Natural killer cell (primary cell): ENCODE measurements around the gene FBXL15. TPM values are rescaled to one million over a fixed set of nuclear protein-coding genes. Genes with fewer than 3 reads are reported as not detected.

Experiments
- ATAC-seq, 3 donors: fragments of 150-1000 bp in 2 of 3; fragments of 200-7000 bp in 1 of 3; cut with Tn5 transposase; 1 replicate in 1 of 3; 2 replicates in 2 of 3; pipeline ENCODE4 v1.10.0; 2021; ENCODE audit warnings: mild to moderate bottlenecking in 2 of 3, moderate library complexity in 2 of 3
- DNase-seq, 2 donors: peaks; one replicate each; pipeline versions ENCODE4 v3.0.0 to v3.0.0-alpha.2; 2013 to 2021; ENCODE audit warnings: mixed read lengths in 1 of 2
- H3K27ac ChIP-seq: one replicate; pipeline ENCODE4 v1.5.1; 2013; ENCODE audit warnings: mild to moderate bottlenecking, low read length
- H3K27me3 ChIP-seq: one replicate; pipeline ENCODE4 v1.6.1; 2013; ENCODE audit warnings: low read length; ENCODE audit not compliant: control insufficient read depth, insufficient read depth
- H3K36me3 ChIP-seq: one replicate; pipeline ENCODE4 v1.6.1; 2013; ENCODE audit warnings: low read length; ENCODE audit not compliant: control insufficient read depth, insufficient read depth
- H3K4me1 ChIP-seq: one replicate; pipeline ENCODE4 v1.6.1; 2013; ENCODE audit warnings: low read length; ENCODE audit not compliant: control insufficient read depth, insufficient read depth
- H3K4me3 ChIP-seq: one replicate; pipeline ENCODE4 v1.5.1; 2013; ENCODE audit warnings: low read length
- H3K9me3 ChIP-seq: one replicate; pipeline ENCODE4 v1.6.1; 2013; ENCODE audit warnings: low read length; ENCODE audit not compliant: control insufficient read depth, insufficient read depth
- H3K27ac Mint-ChIP-seq, 2 donors: one replicate each; pipeline ENCODE4 v1.8.0; 2022; ENCODE audit warnings: mild to moderate bottlenecking in 2 of 2, mixed read lengths in 2 of 2, moderate library complexity in 1 of 2
- H3K27me3 Mint-ChIP-seq, 2 donors: one replicate each; pipeline ENCODE4 v1.8.0; 2022; ENCODE audit warnings: low read depth in 2 of 2, mixed read lengths in 2 of 2
- H3K36me3 Mint-ChIP-seq: one replicate; pipeline ENCODE4 v1.8.0; 2022; ENCODE audit warnings: mixed read lengths
- H3K4me1 Mint-ChIP-seq, 2 donors: one replicate each; pipeline ENCODE4 v1.8.0; 2022; ENCODE audit warnings: mixed read lengths in 2 of 2
- H3K4me3 Mint-ChIP-seq: one replicate; pipeline ENCODE4 v1.8.0; 2022; ENCODE audit warnings: mild to moderate bottlenecking, moderate library complexity, mixed read lengths
- H3K9me3 Mint-ChIP-seq, 2 donors: one replicate each; pipeline ENCODE4 v1.8.0; 2022; ENCODE audit warnings: mixed read lengths in 2 of 2
- WGBS: methylation state at CpG from one replicate; pipeline ENCODE4 v1.1.7; 2013; ENCODE audit warnings: missing lambda C conversion rate; ENCODE audit not compliant: insufficient coverage; 5-methylcytosine and 5-hydroxymethylcytosine counted together
- intact Hi-C: fragments of 100-400 bp; cut with micrococcal nuclease; formaldehyde crosslinking; loops from one replicate; pipeline ENCODE4 v1.14.2; 2022
- total RNA-seq, 4 donors: library from RNA; stranded (reverse); fragments of 120-200 nt in 1 of 4; gene quantifications; one replicate each; pipeline versions ENCODE4 v1.2.3 to v1.2.4, GENCODE V29; 2013 to 2022
- TF ChIP-seq, protein P1 (sequence below): fragments of 200-600 bp; IDR thresholded peaks from one replicate; pipeline ENCODE4 v1.8.0; 2022; ENCODE audit warnings: antibody characterized with exemption

The FBXL15 gene
- total RNA-seq, 3 donors from 2014 or later (not counting 1 experiment from before 2014, with no cell fraction given): 15.2 to 17.4 (median 15.5) TPM

DNA sequence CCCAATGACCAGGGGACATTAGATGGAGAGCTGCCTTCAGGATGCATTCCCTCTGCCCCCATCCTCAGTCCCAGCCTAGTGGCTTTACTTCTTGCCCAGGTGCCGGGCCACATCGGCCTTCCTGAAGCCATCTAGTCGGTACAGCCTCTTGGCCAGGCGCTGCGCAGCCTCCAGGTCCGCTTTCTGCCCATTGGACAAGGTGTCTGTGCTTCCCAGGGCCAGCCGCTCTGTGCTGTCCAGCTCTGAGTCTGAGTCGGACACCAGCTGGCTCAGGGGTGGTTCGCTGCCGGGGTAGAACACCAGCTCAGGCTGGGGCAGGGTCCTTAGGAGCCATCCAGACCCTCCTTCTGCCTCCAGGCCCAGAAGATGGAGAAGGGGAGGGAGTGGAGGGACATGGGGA, 8.3 kb upstream of the FBXL15 start:
- H3K27ac Mint-ChIP-seq: no peak overlapping the region
- Histone ChIP-seq H3K27me3 (peaks cover 49% of the 10 kb centered on the region), H3K4me3 (no peak overlapping the region), H3K4me1 (peaks cover 20% of the 10 kb centered on the region), H3K36me3 (no peaks in the 10 kb centered on the region), H3K27ac (no peak overlapping the region), H3K9me3 (no peaks in the 10 kb centered on the region)
- intact Hi-C loops: no loop called here
- WGBS: 94% methylated on average over 10 of the region's 10 CpGs
- H3K9me3 Mint-ChIP-seq: no peaks in the 10 kb centered on the region
- no peak overlapping the region for H3K4me3 Mint-ChIP-seq
- H3K36me3 Mint-ChIP-seq: no peaks in the 10 kb centered on the region
- H3K27me3 Mint-ChIP-seq: peaks cover 46 to 60% of the 10 kb centered on the region in 2 donors
- DNase-seq: no peak
- ATAC-seq: no peak
- TF ChIP-seq, protein P1, sequence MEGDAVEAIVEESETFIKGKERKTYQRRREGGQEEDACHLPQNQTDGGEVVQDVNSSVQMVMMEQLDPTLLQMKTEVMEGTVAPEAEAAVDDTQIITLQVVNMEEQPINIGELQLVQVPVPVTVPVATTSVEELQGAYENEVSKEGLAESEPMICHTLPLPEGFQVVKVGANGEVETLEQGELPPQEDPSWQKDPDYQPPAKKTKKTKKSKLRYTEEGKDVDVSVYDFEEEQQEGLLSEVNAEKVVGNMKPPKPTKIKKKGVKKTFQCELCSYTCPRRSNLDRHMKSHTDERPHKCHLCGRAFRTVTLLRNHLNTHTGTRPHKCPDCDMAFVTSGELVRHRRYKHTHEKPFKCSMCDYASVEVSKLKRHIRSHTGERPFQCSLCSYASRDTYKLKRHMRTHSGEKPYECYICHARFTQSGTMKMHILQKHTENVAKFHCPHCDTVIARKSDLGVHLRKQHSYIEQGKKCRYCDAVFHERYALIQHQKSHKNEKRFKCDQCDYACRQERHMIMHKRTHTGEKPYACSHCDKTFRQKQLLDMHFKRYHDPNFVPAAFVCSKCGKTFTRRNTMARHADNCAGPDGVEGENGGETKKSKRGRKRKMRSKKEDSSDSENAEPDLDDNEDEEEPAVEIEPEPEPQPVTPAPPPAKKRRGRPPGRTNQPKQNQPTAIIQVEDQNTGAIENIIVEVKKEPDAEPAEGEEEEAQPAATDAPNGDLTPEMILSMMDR: no peak
- peaks cover 9 to 19% of the 10 kb centered on the region in 2 donors for H3K4me1 Mint-ChIP-seq

DNA sequence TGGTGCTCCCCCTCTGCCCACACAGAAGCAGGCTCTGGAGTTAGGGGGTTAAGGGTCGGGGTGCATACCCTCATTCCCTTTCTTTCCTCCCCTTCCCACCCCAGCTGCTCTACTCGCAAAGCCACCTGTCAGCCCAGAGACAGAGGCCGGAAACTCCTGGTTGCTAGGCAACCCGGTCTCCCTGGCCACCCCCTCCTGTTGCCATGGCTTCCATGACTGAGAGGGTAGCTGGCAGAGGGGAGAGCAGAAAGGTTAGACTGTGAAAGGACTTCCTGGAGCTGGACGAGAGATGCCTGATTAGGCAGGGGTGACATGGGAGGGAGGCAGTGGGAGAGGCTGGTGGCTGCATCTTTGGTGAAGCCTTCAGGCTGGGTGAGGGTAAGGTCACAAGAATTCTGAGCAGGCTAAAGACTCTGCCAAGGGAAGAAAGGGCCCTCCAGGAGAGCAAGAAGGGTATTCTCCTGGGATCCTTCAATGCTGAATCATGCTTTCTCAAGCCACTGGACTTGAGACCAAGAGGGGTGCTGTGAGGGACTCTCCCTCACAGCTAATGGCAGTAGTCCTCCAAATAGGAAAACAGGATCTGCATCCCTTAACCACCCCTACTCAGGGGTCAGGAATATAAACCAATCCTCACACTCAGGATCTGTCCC, 7.5 kb upstream of the FBXL15 start:
- H3K4me1 ChIP-seq: peaks cover 20% of the 10 kb centered on the region
- Mint-ChIP-seq H3K27me3 (peaks cover 42 to 60% of the 10 kb centered on the region in 2 donors), H3K4me3 (no peak overlapping the region), H3K9me3 (no peaks in the 10 kb centered on the region), H3K4me1 (peaks cover 9 to 22% of the 10 kb centered on the region in 2 donors), H3K36me3 (no peaks in the 10 kb centered on the region), H3K27ac (no peak overlapping the region)
- TF ChIP-seq, protein P1: no peak
- 25% methylated on average over 5 of the region's 5 CpGs for WGBS
- H3K9me3 ChIP-seq: no peaks in the 10 kb centered on the region
- ATAC-seq (peak in 1 of 3 donors; percentile 13), DNase-seq (peak in 1 of 2 donors; percentile 73)
- H3K4me3 ChIP-seq: no peak overlapping the region
- no peaks in the 10 kb centered on the region for H3K36me3 ChIP-seq
- intact Hi-C loops: no loop called here
- H3K27me3 ChIP-seq: peaks cover 50% of the 10 kb centered on the region
- H3K27ac ChIP-seq: no peak overlapping the region

DNA sequence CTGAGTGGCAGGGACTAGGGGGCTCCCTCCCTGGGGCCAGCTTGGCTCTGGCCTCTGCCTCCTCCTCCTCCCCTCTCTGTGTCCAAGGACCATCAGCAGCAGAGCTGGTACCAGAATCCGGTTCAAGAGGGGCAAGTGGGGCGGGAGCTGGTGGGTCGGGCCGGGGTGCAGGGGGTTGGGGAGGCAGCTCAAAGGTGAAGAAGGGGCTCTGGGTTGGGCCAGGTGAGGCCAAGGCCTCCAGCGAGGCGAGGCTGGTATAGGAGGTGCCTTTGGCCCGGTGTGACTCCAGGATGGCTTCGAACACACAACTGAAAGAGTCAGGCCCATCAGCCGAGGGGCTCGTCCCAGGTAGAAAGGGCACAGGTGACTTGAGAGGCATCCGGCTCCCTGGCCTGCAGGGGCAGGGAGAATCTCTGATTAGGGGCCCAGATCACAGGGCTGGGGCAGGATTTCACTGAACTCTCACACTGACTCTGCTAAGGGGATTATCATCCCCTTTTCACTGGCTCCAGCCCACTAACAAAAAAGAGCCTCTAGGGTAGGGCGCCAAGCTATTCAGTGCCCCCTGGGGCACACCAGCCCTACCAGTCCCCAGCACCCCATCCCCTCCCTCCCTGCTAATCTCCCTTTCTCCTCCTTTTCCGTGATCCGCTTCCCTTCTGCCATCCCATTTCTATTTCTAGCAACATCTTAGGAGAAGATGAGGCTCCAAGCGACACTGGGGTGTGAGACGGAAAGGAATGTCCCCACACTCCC, 6.7 kb upstream of the FBXL15 start:
- H3K27me3 ChIP-seq: peaks cover 53% of the 10 kb centered on the region
- TF ChIP-seq, protein P1: no peak
- H3K36me3 ChIP-seq: no peaks in the 10 kb centered on the region
- Mint-ChIP-seq H3K36me3 (no peaks in the 10 kb centered on the region), H3K4me1 (peaks cover 9 to 22% of the 10 kb centered on the region in 2 donors), H3K27ac (no peak overlapping the region), H3K27me3 (peaks cover 37 to 59% of the 10 kb centered on the region in 2 donors), H3K4me3 (no peak overlapping the region), H3K9me3 (no peaks in the 10 kb centered on the region)
- H3K27ac ChIP-seq: no peak overlapping the region
- peaks cover 20% of the 10 kb centered on the region for H3K4me1 ChIP-seq
- intact Hi-C loops: no loop called here
- DNase-seq (no peak), ATAC-seq (no peak)
- no peak overlapping the region for H3K4me3 ChIP-seq
- H3K9me3 ChIP-seq: no peaks in the 10 kb centered on the region
- 91% methylated on average over 16 of the region's 16 CpGs for WGBS
